ENCODE measurements around the gene MACF1.

DNA sequence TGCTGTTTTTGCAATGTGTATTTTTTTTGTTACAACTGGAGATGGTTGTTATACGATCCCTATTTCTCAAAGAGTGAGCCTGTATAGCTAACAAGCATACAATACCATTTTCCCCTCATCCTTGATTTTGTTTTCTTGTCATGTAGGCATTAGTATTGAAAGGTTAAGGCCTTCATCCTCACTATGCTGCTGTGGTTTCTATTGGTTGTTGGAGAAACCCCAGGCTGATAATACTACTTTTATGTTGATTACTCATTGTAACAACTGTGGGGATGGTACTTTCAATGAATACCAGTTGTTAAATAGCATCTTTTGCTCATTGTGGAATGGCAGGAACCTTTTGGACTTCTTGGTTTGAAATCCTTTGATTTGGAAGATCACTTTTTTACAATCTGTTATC, 39.0 kb upstream of the MACF1 start:
- TF ChIP-seq, protein P1, sequence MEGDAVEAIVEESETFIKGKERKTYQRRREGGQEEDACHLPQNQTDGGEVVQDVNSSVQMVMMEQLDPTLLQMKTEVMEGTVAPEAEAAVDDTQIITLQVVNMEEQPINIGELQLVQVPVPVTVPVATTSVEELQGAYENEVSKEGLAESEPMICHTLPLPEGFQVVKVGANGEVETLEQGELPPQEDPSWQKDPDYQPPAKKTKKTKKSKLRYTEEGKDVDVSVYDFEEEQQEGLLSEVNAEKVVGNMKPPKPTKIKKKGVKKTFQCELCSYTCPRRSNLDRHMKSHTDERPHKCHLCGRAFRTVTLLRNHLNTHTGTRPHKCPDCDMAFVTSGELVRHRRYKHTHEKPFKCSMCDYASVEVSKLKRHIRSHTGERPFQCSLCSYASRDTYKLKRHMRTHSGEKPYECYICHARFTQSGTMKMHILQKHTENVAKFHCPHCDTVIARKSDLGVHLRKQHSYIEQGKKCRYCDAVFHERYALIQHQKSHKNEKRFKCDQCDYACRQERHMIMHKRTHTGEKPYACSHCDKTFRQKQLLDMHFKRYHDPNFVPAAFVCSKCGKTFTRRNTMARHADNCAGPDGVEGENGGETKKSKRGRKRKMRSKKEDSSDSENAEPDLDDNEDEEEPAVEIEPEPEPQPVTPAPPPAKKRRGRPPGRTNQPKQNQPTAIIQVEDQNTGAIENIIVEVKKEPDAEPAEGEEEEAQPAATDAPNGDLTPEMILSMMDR (IDR thresholded peaks at IDR 0.05) = no peak
- TF ChIP-seq POLR2A (IDR thresholded peaks at IDR 0.05) = no peak

All from breast epithelium (tissue), 3 donors.